ENCODE results near the gene WDR91. TPM values are rescaled to one million over a fixed set of nuclear protein-coding genes. Genes with fewer than 3 reads are reported as not detected.

WDR91 gene
- polyA plus RNA-seq, 2 of the 4 experiments (the other 2 are of a cell fraction): 5.1 to 5.3 TPM

DNA sequence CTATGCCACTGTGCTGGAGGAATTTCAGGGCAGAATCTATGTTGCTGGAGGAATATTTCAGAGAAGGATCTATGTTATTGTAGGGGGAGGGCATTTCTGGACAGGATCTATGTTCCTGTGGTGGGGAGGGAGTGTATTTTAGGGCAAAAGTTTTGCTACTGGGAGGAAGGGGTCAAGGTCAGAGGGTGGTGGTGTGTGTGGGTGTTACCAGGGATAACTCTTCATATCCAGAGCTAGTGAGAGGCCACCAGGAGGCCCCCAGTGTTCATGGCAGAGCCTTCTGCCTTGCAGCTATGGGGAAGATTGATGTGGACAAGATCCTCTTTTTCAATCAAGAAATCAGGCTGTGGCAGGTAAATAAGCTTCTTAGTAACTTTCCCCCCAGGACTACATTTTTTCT is 20.4 kb upstream of the WDR91 start (continued):
- TF ChIP-seq ZNF302 (CRISPR knock-in tag; IDR thresholded peaks at IDR 0.05) (no peak), HMGXB4 (CRISPR knock-in tag; IDR thresholded peaks at IDR 0.05; ENCODE audit: borderline replicate concordance) (no peak)

- ATAC-seq (no peak), DNase-seq (ENCODE audit: low read depth in 1 of 2, low spot score in 1 of 2) (no peak), FAIRE-seq (no peak)
- Histone ChIP-seq H3K27ac (no peak overlapping the region), H3K9me3 (no peaks in the 10 kb centered on the region), H3K4me2 (no peak overlapping the region), H3K4me1 (no peaks in the 10 kb centered on the region), H3K4me3 (no peak overlapping the region)
- ChIA-PET POLR2A (no interaction called here), CTCF (no interaction called here)
- 24% methylated on average over 1 of the region's 1 CpG for WGBS (ENCODE audit: missing lambda C conversion rate)
- TF ChIP-seq REST (IDR thresholded peaks at IDR 0.05) (no peak), GATA3 (IDR thresholded peaks at IDR 0.05; ENCODE audit: borderline replicate concordance) (no peak), RAD21 (conservative IDR thresholded peaks at IDR 0.05 in 1 of 2, IDR thresholded peaks at IDR 0.05 in 1 of 2) (no peak), EP300 (IDR thresholded peaks at IDR 0.05) (no peak), RFX5 (IDR thresholded peaks at IDR 0.05) (no peak), JUN (IDR thresholded peaks at IDR 0.05) (no peak), CHD2 (IDR thresholded peaks at IDR 0.05; ENCODE audit: low read length, partially characterized antibody) (no peak), RARB (CRISPR knock-in tag; IDR thresholded peaks at IDR 0.05) (no peak), HOXA7 (CRISPR knock-in tag; IDR thresholded peaks at IDR 0.05) (no peak), HDAC2 (IDR thresholded peaks at IDR 0.05) (no peak), MAZ (IDR thresholded peaks at IDR 0.05; ENCODE audit: borderline replicate concordance, low read depth, low read length) (no peak), HEYL (CRISPR knock-in tag; IDR thresholded peaks at IDR 0.05) (no peak), EHMT2 (IDR thresholded peaks at IDR 0.05; ENCODE audit: low read depth) (no peak), NFE2L2 (conservative IDR thresholded peaks at IDR 0.05; ENCODE audit: low read length) (no peak)
- TF ChIP-seq, protein P1, sequence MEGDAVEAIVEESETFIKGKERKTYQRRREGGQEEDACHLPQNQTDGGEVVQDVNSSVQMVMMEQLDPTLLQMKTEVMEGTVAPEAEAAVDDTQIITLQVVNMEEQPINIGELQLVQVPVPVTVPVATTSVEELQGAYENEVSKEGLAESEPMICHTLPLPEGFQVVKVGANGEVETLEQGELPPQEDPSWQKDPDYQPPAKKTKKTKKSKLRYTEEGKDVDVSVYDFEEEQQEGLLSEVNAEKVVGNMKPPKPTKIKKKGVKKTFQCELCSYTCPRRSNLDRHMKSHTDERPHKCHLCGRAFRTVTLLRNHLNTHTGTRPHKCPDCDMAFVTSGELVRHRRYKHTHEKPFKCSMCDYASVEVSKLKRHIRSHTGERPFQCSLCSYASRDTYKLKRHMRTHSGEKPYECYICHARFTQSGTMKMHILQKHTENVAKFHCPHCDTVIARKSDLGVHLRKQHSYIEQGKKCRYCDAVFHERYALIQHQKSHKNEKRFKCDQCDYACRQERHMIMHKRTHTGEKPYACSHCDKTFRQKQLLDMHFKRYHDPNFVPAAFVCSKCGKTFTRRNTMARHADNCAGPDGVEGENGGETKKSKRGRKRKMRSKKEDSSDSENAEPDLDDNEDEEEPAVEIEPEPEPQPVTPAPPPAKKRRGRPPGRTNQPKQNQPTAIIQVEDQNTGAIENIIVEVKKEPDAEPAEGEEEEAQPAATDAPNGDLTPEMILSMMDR (IDR thresholded peaks at IDR 0.05): no peak
- TF ChIP-seq, protein P2, sequence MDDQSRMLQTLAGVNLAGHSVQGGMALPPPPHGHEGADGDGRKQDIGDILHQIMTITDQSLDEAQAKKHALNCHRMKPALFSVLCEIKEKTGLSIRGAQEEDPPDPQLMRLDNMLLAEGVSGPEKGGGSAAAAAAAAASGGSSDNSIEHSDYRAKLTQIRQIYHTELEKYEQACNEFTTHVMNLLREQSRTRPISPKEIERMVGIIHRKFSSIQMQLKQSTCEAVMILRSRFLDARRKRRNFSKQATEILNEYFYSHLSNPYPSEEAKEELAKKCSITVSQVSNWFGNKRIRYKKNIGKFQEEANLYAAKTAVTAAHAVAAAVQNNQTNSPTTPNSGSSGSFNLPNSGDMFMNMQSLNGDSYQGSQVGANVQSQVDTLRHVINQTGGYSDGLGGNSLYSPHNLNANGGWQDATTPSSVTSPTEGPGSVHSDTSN (IDR thresholded peaks at IDR 0.05): no peak
Observed at GRCh38 chr7:135224027-135224426, 12.7 kb upstream of the WDR91 start.
